HFF-Myc (cell line): ENCODE data around the gene USP11.

Experiments used
- DNase-seq: peaks from one replicate; pipeline ENCODE4 v3.0.0-alpha.2; 2011; ENCODE audit warnings: low read depth; ENCODE audit errors: extremely low read depth
- H3K4me3 ChIP-seq: replicated peaks from 2 replicates; pipeline ENCODE4 v1.5.1; 2011; ENCODE audit warnings: low read depth, mild to moderate bottlenecking, control low read depth, low read length
- TF ChIP-seq, protein P1 (sequence below): IDR thresholded peaks from 2 replicates; pipeline ENCODE4 v1.5.1; 2012; ENCODE audit warnings: mild to moderate bottlenecking, low read depth, low read length, control low read depth; ENCODE audit errors: missing control alignments

The USP11 gene

GRCh38 chrX:47210661-47211425 lies 22.0 kb upstream of the USP11 start:
- no peak for DNase-seq
- TF ChIP-seq, protein P1, sequence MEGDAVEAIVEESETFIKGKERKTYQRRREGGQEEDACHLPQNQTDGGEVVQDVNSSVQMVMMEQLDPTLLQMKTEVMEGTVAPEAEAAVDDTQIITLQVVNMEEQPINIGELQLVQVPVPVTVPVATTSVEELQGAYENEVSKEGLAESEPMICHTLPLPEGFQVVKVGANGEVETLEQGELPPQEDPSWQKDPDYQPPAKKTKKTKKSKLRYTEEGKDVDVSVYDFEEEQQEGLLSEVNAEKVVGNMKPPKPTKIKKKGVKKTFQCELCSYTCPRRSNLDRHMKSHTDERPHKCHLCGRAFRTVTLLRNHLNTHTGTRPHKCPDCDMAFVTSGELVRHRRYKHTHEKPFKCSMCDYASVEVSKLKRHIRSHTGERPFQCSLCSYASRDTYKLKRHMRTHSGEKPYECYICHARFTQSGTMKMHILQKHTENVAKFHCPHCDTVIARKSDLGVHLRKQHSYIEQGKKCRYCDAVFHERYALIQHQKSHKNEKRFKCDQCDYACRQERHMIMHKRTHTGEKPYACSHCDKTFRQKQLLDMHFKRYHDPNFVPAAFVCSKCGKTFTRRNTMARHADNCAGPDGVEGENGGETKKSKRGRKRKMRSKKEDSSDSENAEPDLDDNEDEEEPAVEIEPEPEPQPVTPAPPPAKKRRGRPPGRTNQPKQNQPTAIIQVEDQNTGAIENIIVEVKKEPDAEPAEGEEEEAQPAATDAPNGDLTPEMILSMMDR, result no peak
- no peak overlapping the region for H3K4me3 ChIP-seq

- DNase-seq, result no peak
- TF ChIP-seq, protein P1, result no peak
- no peak overlapping the region for H3K4me3 ChIP-seq
Measured at GRCh38 chrX:47212381-47213293, 20.2 kb upstream of the USP11 start.

- DNase-seq, result no peak
- no peak overlapping the region for H3K4me3 ChIP-seq
- TF ChIP-seq, protein P1, result no peak
Measured at GRCh38 chrX:47214435-47215077, 18.3 kb upstream of the USP11 start.

- DNase-seq, result no peak
- TF ChIP-seq, protein P1, result no peak
- no peak overlapping the region for H3K4me3 ChIP-seq
Measured at GRCh38 chrX:47215291-47215900, 17.4 kb upstream of the USP11 start.

DNA sequence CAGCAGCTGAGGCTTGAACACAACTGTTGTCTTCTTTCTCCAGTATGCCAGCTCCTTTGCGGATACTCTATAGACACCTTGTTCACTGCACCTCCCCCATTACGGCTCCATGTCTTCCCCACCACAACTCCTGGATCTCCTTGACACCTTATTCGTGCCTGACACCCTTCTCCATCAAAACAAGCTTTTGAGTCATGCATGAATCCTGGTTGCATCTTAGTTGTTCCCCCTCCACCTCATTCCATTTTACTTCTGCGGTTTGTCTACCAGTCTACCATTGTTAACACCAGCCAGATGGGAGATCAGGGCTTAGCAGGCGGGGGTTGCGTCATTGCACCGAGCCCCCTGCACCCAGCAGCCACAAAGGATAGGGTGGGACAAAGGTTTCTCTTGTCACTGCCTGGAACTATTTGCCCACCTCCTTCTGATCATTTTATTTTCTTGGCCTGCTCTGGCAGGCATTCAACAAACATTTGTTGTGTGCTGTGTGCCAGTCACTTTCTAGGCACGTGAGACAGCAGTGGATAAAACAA lies 16.4 kb upstream of the USP11 start:
- no peak overlapping the region for H3K4me3 ChIP-seq
- TF ChIP-seq, protein P1, result no peak
- no peak for DNase-seq
